Thyroid gland (tissue), 4 donors: ENCODE results near the gene AFAP1.

ENCODE experiments used
- CTCF ChIP-seq, 6 experiments: fragments of 200-600 bp in 3 of 6; fragments of 450-650 bp in 3 of 6; sonication (generic) in 3 of 6; IDR thresholded peaks; one replicate each; pipeline ENCODE4 v1.5.1; 2016 to 2019; ENCODE audit warnings: antibody characterized with exemption in 6 of 6, mild to moderate bottlenecking in 2 of 6, inconsistent platforms in 1 of 6, moderate library complexity in 1 of 6
- POLR2A ChIP-seq, 2 donors: fragments of 450-650 bp; IDR thresholded peaks; one replicate each; pipeline ENCODE4 v1.6.1; 2017; ENCODE audit warnings: antibody characterized with exemption in 2 of 2, mild to moderate bottlenecking in 2 of 2, moderate library complexity in 1 of 2

GRCh38 chr4:7976025-7976424, 36.4 kb upstream of the AFAP1 start:
- TF ChIP-seq POLR2A (IDR thresholded peaks at IDR 0.05), result no peak
- no peak for TF ChIP-seq CTCF (IDR thresholded peaks at IDR 0.05)
